ENCODE results near the gene DUSP9. TPM values are rescaled to one million over a fixed set of nuclear protein-coding genes. Genes with fewer than 3 reads are reported as not detected.
"Not testable (repeated sequence)": the region's sequence is repeated elsewhere in the genome, so short reads cannot be mapped to it uniquely, and the experiment has no call there.

Gene DUSP9
- total RNA-seq, 2 donors from 2014 or later: 0.18 to 0.31 TPM

- Histone ChIP-seq H3K9me3 (ENCODE audit: control insufficient read depth, low read length) (no peaks in the 10 kb centered on the region), H3K9ac (ENCODE audit: extremely low read depth, low read length, poor library complexity, severe bottlenecking) (no peak overlapping the region)
- 7 to 30% methylated on average over 2 to 39 of the region's 53 CpGs for WGBS, 2 experiments (ENCODE audit: insufficient coverage in 1 of 2, insufficient read length in 1 of 2)
Measured at GRCh38 chrX:153688911-153689590, 42.0 kb downstream of the DUSP9 start.

GRCh38 chrX:153689654-153690465, 42.9 kb downstream of the DUSP9 start:
- H3K36me3 Mint-ChIP-seq (ENCODE audit: low read depth): peaks cover 3% of the 10 kb centered on the region
- 83 to 91% methylated on average over 4 to 19 of the region's 19 CpGs for WGBS, 2 experiments (ENCODE audit: insufficient coverage in 1 of 2, insufficient read length in 1 of 2)

More at GRCh38 chrX:153688911-153689590, 42.0 kb downstream of the DUSP9 start:
- no peaks in the 10 kb centered on the region for H3K27me3 ChIP-seq (ENCODE audit: control insufficient read depth, insufficient read depth, low read length, poor library complexity, severe bottlenecking)
- peak overlapping the region; percentile 49 for H3K4me3 ChIP-seq (ENCODE audit: low read length)
- H3K9me3 Mint-ChIP-seq: peaks cover 45% of the 10 kb centered on the region
- no peaks in the 10 kb centered on the region for H3K27me3 Mint-ChIP-seq (ENCODE audit: insufficient read depth)
- H3K4me1 Mint-ChIP-seq: peaks cover 9% of the 10 kb centered on the region
- H3K27ac Mint-ChIP-seq: no peak overlapping the region
- H3K27ac ChIP-seq (ENCODE audit: low read depth, low read length): no peak overlapping the region
- peak overlapping the region; percentile 40 for H3K4me3 Mint-ChIP-seq
- peaks cover 3% of the 10 kb centered on the region for H3K36me3 Mint-ChIP-seq (ENCODE audit: low read depth)
- H3K4me1 ChIP-seq (ENCODE audit: control insufficient read depth, insufficient read depth, low read length): no peaks in the 10 kb centered on the region
- DNase-seq: no peak
- no peak for TF ChIP-seq CTCF (conservative IDR thresholded peaks at IDR 0.05)
- no peaks in the 10 kb centered on the region for H3K36me3 ChIP-seq (ENCODE audit: control insufficient read depth, insufficient read depth, low read length)

GRCh38 chrX:153690466-153690865, 43.5 kb downstream of the DUSP9 start:
- Mint-ChIP-seq H3K9me3 (peaks cover 44% of the 10 kb centered on the region), H3K4me3 (no peak overlapping the region), H3K27ac (no peak overlapping the region), H3K4me1 (peaks cover 9% of the 10 kb centered on the region), H3K27me3 (ENCODE audit: insufficient read depth) (no peaks in the 10 kb centered on the region), H3K36me3 (ENCODE audit: low read depth) (peaks cover 3% of the 10 kb centered on the region)
- DNase-seq: no peak
- Histone ChIP-seq H3K36me3 (ENCODE audit: control insufficient read depth, insufficient read depth, low read length) (no peaks in the 10 kb centered on the region), H3K27me3 (ENCODE audit: control insufficient read depth, insufficient read depth, low read length, poor library complexity, severe bottlenecking) (no peaks in the 10 kb centered on the region), H3K27ac (ENCODE audit: low read depth, low read length) (no peak overlapping the region), H3K9me3 (ENCODE audit: control insufficient read depth, low read length) (no peaks in the 10 kb centered on the region), H3K4me3 (ENCODE audit: low read length) (no peak overlapping the region), H3K4me1 (ENCODE audit: control insufficient read depth, insufficient read depth, low read length) (no peaks in the 10 kb centered on the region), H3K9ac (ENCODE audit: extremely low read depth, low read length, poor library complexity, severe bottlenecking) (no peak overlapping the region)
- 96 to 100% methylated on average over 1 to 10 of the region's 14 CpGs for WGBS, 2 experiments (ENCODE audit: insufficient coverage in 1 of 2, insufficient read length in 1 of 2)
- TF ChIP-seq CTCF (conservative IDR thresholded peaks at IDR 0.05): no peak

More at GRCh38 chrX:153689654-153690465, 42.9 kb downstream of the DUSP9 start:
- H3K4me1 ChIP-seq (ENCODE audit: control insufficient read depth, insufficient read depth, low read length): no peaks in the 10 kb centered on the region
- H3K9ac ChIP-seq (ENCODE audit: extremely low read depth, low read length, poor library complexity, severe bottlenecking): no peak overlapping the region
- peaks cover 45% of the 10 kb centered on the region for H3K9me3 Mint-ChIP-seq
- peaks cover 9% of the 10 kb centered on the region for H3K4me1 Mint-ChIP-seq
- no peak overlapping the region for H3K27ac ChIP-seq (ENCODE audit: low read depth, low read length)
- TF ChIP-seq CTCF (conservative IDR thresholded peaks at IDR 0.05): peak; percentile 48
- no peaks in the 10 kb centered on the region for H3K27me3 Mint-ChIP-seq (ENCODE audit: insufficient read depth)
- no peaks in the 10 kb centered on the region for H3K9me3 ChIP-seq (ENCODE audit: control insufficient read depth, low read length)
- peak overlapping the region; percentile 49 for H3K4me3 ChIP-seq (ENCODE audit: low read length)
- no peaks in the 10 kb centered on the region for H3K27me3 ChIP-seq (ENCODE audit: control insufficient read depth, insufficient read depth, low read length, poor library complexity, severe bottlenecking)
- H3K4me3 Mint-ChIP-seq: peak overlapping the region; percentile 40
- H3K27ac Mint-ChIP-seq: no peak overlapping the region
- peak; percentile 79 for DNase-seq
- H3K36me3 ChIP-seq (ENCODE audit: control insufficient read depth, insufficient read depth, low read length): no peaks in the 10 kb centered on the region

GRCh38 chrX:153691032-153691827, 44.2 kb downstream of the DUSP9 start:
- not testable (repeated sequence) for H3K4me1 Mint-ChIP-seq; DNase-seq; H3K4me1 ChIP-seq (ENCODE audit: control insufficient read depth, insufficient read depth, low read length); H3K4me3 ChIP-seq (ENCODE audit: low read length); H3K27me3 Mint-ChIP-seq (ENCODE audit: insufficient read depth); H3K4me3 Mint-ChIP-seq; H3K36me3 ChIP-seq (ENCODE audit: control insufficient read depth, insufficient read depth, low read length); H3K27me3 ChIP-seq (ENCODE audit: control insufficient read depth, insufficient read depth, low read length, poor library complexity, severe bottlenecking); H3K36me3 Mint-ChIP-seq (ENCODE audit: low read depth); H3K27ac ChIP-seq (ENCODE audit: low read depth, low read length); H3K27ac Mint-ChIP-seq; H3K9ac ChIP-seq (ENCODE audit: extremely low read depth, low read length, poor library complexity, severe bottlenecking); H3K9me3 ChIP-seq (ENCODE audit: control insufficient read depth, low read length)
- peaks cover 42% of the 10 kb centered on the region for H3K9me3 Mint-ChIP-seq
- WGBS, 2 experiments (ENCODE audit: insufficient coverage in 1 of 2, insufficient read length in 1 of 2): 83 to 96% methylated on average over 2 to 19 of the region's 21 CpGs

All from endodermal cell (in vitro differentiated cells).